Subcutaneous abdominal adipose tissue (tissue), 5 donors: ENCODE measurements around the gene BNIP5.

Source experiments
- H3K27ac ChIP-seq: one replicate; pipeline ENCODE4 v1.7.0; 2013; ENCODE audit warnings: low read depth, mild to moderate bottlenecking, inconsistent platforms, low read length, moderate library complexity
- H3K27me3 ChIP-seq, 5 donors: one replicate each; pipeline ENCODE4 v1.7.0; 2013; ENCODE audit warnings: low read length in 5 of 5, inconsistent platforms in 1 of 5; ENCODE audit not compliant: control insufficient read depth in 5 of 5, insufficient read depth in 4 of 5
- H3K36me3 ChIP-seq, 5 donors: one replicate each; pipeline ENCODE4 v1.7.0; 2013; ENCODE audit warnings: low read length in 5 of 5; ENCODE audit not compliant: control insufficient read depth in 5 of 5, insufficient read depth in 5 of 5
- H3K4me1 ChIP-seq, 5 donors: one replicate each; pipeline ENCODE4 v1.7.0; 2013; ENCODE audit warnings: low read length in 5 of 5, mild to moderate bottlenecking in 3 of 5, moderate library complexity in 1 of 5; ENCODE audit not compliant: control insufficient read depth in 5 of 5, insufficient read depth in 5 of 5
- H3K4me3 ChIP-seq, 5 donors: one replicate each; pipeline ENCODE4 v1.7.0; 2013; ENCODE audit warnings: low read length in 5 of 5, low read depth in 1 of 5
- H3K9ac ChIP-seq, 5 donors: one replicate each; pipeline ENCODE4 v1.7.0; 2013; ENCODE audit warnings: low read length in 5 of 5, mild to moderate bottlenecking in 4 of 5, moderate library complexity in 3 of 5
- H3K9me3 ChIP-seq, 5 donors: one replicate each; pipeline ENCODE4 v1.7.0; 2013; ENCODE audit warnings: low read length in 5 of 5; ENCODE audit not compliant: control insufficient read depth in 5 of 5
- donor health status: healthy.
- donor health status: healthy.
- donor health status: healthy.
- donor health status: healthy.
- donor health status: healthy.

Gene BNIP5

DNA sequence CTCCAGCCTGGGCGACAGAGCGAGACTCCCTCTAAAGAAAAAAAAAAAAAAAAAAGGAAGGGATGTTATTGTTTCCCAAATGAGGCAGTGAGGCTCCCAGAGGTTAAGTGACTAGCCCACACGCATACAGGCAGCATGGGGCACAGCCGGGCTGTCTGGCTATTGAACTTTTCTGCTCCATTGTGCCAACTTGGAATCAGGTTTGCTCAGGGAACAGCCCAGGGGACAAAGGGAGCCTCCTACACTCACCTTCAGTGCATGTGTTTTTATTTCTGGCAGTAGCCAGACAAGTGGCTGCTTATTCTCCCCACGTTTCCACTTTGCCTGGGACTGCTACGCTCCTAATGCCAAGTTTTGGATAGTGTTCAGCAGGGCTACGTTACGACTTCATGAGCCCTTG lies 40.1 kb upstream of the BNIP5 start:
- Histone ChIP-seq H3K27ac (no peak overlapping the region), H3K4me1 (peaks cover 0 to 11% (median 7%) of the 10 kb centered on the region in 5 donors), H3K4me3 (no peak overlapping the region), H3K9me3 (no peaks in the 10 kb centered on the region), H3K27me3 (peaks cover 0 to 3% (median 0%) of the 10 kb centered on the region in 5 donors), H3K9ac (no peak overlapping the region), H3K36me3 (no peaks in the 10 kb centered on the region)

DNA sequence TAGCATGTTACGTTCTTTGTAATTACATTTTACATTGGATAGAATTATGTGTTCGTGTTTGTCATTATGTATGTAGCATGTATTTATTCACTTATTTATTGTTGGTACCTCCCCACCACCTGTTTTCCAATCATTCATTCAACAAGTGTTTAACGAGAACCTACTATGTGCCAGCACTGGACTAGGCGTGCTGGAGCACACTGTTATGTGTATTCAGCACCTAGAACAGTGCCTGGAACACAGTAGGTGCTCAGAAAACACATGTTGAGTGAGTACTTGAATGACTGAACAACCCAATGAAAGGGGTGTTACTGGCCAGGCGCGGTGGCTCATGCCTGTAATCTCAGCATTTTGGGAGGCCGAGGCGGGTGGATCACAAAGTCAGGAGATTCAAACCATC lies 39.5 kb upstream of the BNIP5 start:
- Histone ChIP-seq H3K4me3 (no peak overlapping the region), H3K27ac (no peak overlapping the region), H3K9ac (no peak overlapping the region), H3K36me3 (no peaks in the 10 kb centered on the region), H3K27me3 (peaks cover 0 to 3% (median 0%) of the 10 kb centered on the region in 5 donors), H3K4me1 (peaks cover 0 to 11% (median 7%) of the 10 kb centered on the region in 5 donors), H3K9me3 (no peaks in the 10 kb centered on the region)

DNA sequence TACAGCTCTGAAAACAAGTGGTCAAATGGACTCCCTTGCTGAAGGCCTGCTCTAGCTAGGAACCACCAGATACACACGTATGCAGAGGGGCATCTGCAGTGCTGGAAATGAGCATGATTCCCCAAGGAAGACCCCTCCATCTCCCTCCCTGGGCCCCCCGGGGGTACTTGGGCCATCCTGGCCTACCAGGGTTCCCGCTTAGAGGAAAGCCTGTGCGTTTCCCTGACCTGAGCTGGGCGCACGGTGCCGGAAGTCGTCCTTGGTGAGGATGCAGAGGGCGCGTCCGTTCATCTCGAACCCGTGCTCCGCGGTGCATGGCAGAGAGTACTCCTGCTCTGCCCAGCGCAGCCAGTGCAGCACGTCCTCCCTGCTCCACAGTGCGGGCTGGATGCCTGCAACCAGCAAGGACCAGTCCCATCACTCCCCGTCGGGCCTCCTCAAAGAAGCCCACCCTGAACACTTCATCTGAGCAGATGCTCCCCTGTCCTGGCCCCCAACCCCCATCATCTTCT lies 39.0 kb upstream of the BNIP5 start:
- H3K27me3 ChIP-seq: peaks cover 0 to 3% (median 0%) of the 10 kb centered on the region in 5 donors
- H3K36me3 ChIP-seq: no peaks in the 10 kb centered on the region
- H3K4me1 ChIP-seq: peaks cover 0 to 11% (median 7%) of the 10 kb centered on the region in 5 donors
- H3K9ac ChIP-seq: no peak overlapping the region
- H3K27ac ChIP-seq: no peak overlapping the region
- no peak overlapping the region for H3K4me3 ChIP-seq
- no peaks in the 10 kb centered on the region for H3K9me3 ChIP-seq

DNA sequence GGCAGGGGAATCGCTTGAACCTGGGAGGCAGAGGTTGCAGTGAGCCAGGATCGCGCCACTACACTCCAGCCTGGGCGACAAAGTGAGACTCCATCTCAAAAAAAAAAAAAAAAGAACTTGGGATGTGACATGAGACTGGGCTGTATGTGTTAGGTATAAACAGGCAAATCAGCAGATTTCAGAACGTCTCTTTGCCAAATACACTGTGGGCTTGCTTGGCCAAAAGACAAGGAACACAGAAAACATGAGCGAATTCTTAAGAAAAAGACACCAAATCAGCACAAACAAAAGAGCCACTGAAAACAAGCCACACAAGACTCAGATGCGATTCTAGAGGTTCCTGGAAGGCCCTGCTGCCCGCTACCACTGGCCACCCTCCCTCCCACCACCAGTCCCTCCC lies 38.3 kb upstream of the BNIP5 start:
- H3K9me3 ChIP-seq: no peaks in the 10 kb centered on the region
- H3K4me1 ChIP-seq: peaks cover 0 to 11% (median 7%) of the 10 kb centered on the region in 5 donors
- H3K27me3 ChIP-seq: peaks cover 0 to 3% (median 0%) of the 10 kb centered on the region in 5 donors
- no peak overlapping the region for H3K4me3 ChIP-seq
- peak overlapping the region in 1 of 5 donors; percentile 15 for H3K9ac ChIP-seq
- no peaks in the 10 kb centered on the region for H3K36me3 ChIP-seq
- no peak overlapping the region for H3K27ac ChIP-seq

DNA sequence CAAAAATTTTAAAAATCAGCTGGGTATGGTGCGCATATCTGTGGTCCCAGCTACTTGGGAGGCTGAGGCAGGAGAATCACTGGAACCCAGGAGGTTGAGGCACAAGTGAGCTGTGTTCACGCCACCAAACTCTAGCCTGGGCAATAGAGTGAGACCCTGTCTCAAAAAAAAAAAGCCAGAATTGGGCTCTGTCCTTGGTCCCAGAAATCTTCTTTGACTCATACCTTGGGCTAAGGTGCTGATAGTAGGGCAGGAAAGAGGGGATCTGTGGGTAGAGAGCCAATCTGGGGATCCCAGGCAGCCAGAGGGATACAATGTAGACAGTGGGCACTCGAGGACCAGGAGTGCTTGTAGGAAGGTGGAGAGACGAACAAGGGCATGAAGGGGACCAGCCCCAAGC lies 37.5 kb upstream of the BNIP5 start:
- Histone ChIP-seq H3K27me3 (peaks cover 0 to 3% (median 0%) of the 10 kb centered on the region in 5 donors), H3K36me3 (no peaks in the 10 kb centered on the region), H3K9ac (no peak overlapping the region), H3K27ac (no peak overlapping the region), H3K4me3 (no peak overlapping the region), H3K9me3 (no peaks in the 10 kb centered on the region), H3K4me1 (peaks cover 0 to 11% (median 7%) of the 10 kb centered on the region in 5 donors)

DNA sequence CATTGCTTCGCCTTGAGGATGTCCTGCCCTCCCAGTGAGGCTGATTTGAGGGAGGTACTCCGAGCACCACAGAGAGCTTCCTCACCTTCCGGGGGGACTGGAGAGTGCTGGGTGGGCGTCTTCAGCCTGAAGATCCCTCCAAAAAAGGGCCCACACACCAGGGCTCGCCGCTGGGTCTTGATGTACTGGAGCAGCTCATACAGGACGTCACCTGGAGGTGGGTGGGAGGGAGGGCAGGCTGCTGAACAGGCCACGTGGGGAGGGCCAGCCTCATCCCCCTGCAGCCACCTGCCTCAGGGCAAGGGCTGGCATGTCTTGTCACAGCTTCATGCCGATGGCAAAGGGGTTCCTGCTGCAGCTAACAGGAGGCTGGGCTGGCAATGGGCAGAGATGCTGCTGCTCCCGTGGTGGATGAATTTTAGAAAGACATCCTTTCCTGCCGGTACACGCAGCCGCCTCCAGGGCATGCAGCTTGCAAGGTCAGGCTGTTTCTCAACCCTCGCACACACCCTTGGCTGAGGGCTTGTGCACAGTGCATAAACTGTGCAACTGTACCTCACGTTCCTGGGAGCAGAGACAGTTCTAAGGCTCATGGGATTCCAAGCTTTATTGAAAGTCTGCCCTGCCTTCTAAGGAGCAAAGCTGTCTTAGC lies 36.8 kb upstream of the BNIP5 start:
- peaks cover 0 to 11% (median 7%) of the 10 kb centered on the region in 5 donors for H3K4me1 ChIP-seq
- no peak overlapping the region for H3K4me3 ChIP-seq
- no peak overlapping the region for H3K9ac ChIP-seq
- H3K36me3 ChIP-seq: no peaks in the 10 kb centered on the region
- H3K9me3 ChIP-seq: no peaks in the 10 kb centered on the region
- no peak overlapping the region for H3K27ac ChIP-seq
- H3K27me3 ChIP-seq: peaks cover 0 to 3% (median 0%) of the 10 kb centered on the region in 5 donors

DNA sequence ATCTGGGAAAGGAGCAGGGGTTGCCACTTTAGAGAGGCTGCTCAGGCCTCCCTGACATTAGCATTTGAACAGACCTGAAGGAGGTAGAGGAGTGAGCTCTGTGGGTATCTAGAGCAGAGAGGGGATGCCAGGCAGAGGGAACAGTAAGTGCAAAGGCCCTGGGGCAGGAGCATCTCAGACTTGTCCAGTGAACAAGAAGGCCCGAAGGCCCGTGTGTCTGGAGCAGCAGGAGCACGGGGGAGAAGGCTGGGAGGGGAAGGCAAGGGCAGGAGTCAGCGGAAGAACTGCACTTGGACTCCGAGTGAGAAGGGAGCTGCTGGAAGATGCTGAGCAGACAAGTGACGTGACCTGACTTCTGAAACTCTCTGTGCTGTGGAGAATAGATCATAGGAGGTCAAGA lies 35.4 kb upstream of the BNIP5 start:
- Histone ChIP-seq H3K4me1 (peaks cover 0 to 11% (median 7%) of the 10 kb centered on the region in 5 donors), H3K9me3 (no peaks in the 10 kb centered on the region), H3K36me3 (no peaks in the 10 kb centered on the region), H3K9ac (no peak overlapping the region), H3K27ac (no peak overlapping the region), H3K4me3 (no peak overlapping the region), H3K27me3 (peaks cover 0 to 3% (median 0%) of the 10 kb centered on the region in 5 donors)

DNA sequence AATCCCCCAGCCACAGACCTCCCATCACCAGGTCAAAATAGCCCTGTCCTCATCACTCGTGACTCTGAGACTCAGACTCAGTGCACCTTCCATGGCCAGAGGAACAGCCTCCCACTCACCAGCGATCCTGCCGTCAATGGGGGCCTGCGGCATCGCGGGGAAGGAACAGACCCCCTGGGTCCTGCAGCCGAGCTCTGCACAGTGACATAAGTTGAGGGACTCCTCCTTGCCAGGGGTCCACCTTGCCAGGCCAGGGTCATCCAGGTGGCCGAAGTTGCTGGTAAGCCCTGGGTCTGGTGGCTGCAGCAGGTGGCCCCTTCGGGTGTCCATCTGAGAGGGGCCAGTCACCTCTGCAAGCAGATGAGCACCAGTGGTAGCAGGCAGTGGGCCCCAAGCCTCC lies 34.5 kb upstream of the BNIP5 start:
- Histone ChIP-seq H3K9me3 (no peaks in the 10 kb centered on the region), H3K27ac (no peak overlapping the region), H3K36me3 (no peaks in the 10 kb centered on the region), H3K27me3 (peaks cover 0 to 3% (median 0%) of the 10 kb centered on the region in 5 donors), H3K4me1 (peaks cover 0 to 11% (median 7%) of the 10 kb centered on the region in 5 donors), H3K4me3 (no peak overlapping the region), H3K9ac (no peak overlapping the region)

DNA sequence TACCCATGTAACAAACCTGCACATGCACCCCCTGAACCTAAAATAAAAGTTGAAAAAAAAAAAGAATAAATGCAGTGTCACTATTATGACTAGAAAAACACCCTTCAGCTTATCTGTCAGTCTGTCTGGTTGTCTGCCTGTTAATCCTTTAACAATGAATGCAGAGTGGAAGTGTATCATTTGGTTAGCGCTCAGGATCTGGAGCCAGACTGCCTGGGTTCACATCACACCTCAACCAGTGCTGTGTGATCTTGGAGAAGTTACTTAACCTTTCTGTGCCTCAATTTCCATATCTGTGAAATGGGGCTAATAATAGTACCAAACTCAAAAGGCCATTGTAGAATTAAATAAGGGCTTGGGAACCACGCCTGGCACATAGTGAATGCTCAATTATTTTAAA lies 34.0 kb upstream of the BNIP5 start:
- no peaks in the 10 kb centered on the region for H3K9me3 ChIP-seq
- peaks cover 0 to 11% (median 7%) of the 10 kb centered on the region in 5 donors for H3K4me1 ChIP-seq
- no peaks in the 10 kb centered on the region for H3K36me3 ChIP-seq
- no peak overlapping the region for H3K9ac ChIP-seq
- no peak overlapping the region for H3K27ac ChIP-seq
- H3K27me3 ChIP-seq: peaks cover 0 to 3% (median 0%) of the 10 kb centered on the region in 5 donors
- no peak overlapping the region for H3K4me3 ChIP-seq

DNA sequence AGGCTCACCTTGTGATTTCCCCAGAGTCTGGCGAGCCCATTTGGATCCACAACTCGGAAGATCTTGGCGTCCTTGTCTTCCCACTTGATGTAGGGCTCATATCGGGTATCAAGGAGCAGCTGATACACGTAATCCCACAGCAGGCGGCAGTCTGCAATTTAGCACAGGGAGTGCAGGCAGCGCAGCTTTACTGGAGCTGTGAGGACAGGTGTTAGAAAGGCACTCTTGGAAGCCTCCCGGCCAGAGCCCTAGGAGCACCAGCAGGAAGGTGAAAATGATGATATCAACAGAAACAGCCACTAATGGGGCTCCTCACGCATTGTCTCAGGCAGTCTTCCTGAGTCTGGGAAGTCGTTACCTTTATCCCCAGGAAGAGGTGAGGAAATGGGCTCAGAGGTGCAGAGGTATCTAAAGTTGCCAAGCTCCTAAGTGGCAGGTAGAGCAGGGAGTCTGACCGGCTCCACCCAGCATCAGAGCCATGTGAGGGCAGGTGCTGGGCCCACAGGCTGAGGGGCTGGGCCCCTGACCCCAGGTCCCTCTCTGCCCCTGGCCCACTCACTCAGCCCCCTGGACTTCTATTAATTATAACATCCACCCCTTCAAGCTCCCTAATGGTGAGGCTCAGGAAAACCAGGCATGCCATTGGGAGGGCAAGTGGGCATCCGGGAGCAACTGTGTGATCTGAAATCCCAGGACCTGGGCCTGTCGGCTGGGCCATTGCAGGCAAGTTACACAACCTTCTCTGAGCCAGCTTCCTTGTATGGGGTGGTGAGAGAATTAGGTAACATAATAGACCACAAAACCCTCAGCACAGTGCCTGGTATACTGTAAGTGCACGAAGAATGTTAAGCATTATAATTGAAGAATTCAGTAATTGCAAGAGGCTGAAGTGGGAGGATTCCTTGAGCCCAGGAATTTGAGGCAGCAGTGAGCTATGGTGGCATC lies 32.5 kb upstream of the BNIP5 start:
- no peak overlapping the region for H3K9ac ChIP-seq
- no peak overlapping the region for H3K4me3 ChIP-seq
- no peak overlapping the region for H3K27ac ChIP-seq

More for the DNA sequence above, 32.5 kb upstream of the BNIP5 start:
- no peaks in the 10 kb centered on the region for H3K9me3 ChIP-seq
- no peaks in the 10 kb centered on the region for H3K36me3 ChIP-seq
- H3K4me1 ChIP-seq: peaks cover 0 to 4% (median 3%) of the 10 kb centered on the region in 5 donors
- peaks cover 0 to 3% (median 0%) of the 10 kb centered on the region in 5 donors for H3K27me3 ChIP-seq
